Esophagus squamous epithelium (tissue), 5 donors: ENCODE measurements around the gene RET. TPM values are rescaled to one million over a fixed set of nuclear protein-coding genes. Genes with fewer than 3 reads are reported as not detected.

Source experiments
- DNase-seq: peaks from one replicate; lab custom pipeline; 2025; lab: John Stamatoyannopoulos, UW
- H3K27ac ChIP-seq, 4 donors: fragments of 200-600 bp; sonication (generic); one replicate each; pipeline ENCODE4 v1.5.1; 2016 to 2019; ENCODE audit warnings: mild to moderate bottlenecking in 1 of 4
- H3K27me3 ChIP-seq, 4 donors: fragments of 200-600 bp; sonication (generic); 1 replicate in 3 of 4; 2 replicates in 1 of 4; pipeline versions ENCODE4 v1.5.1 to v1.6.0; 2017 to 2021; ENCODE audit warnings: antibody characterized with exemption in 1 of 4
- H3K36me3 ChIP-seq, 3 donors: fragments of 200-600 bp; sonication (generic); one replicate each; pipeline ENCODE4 v1.5.1; 2016 to 2019
- H3K4me1 ChIP-seq, 3 donors: fragments of 200-600 bp; sonication (generic); one replicate each; pipeline ENCODE4 v1.5.1; 2017 to 2019
- H3K4me3 ChIP-seq, 4 donors: fragments of 200-600 bp; sonication (generic); 1 replicate in 3 of 4; 2 replicates in 1 of 4; pipeline ENCODE4 v1.5.1; 2016 to 2019; ENCODE audit warnings: mild to moderate bottlenecking in 2 of 4, moderate library complexity in 1 of 4
- H3K9me3 ChIP-seq, 3 donors: fragments of 200-600 bp; sonication (generic); one replicate each; pipeline ENCODE4 v1.5.1; 2016 to 2019
- CTCF ChIP-seq, 6 experiments: fragments of 450-650 bp in 4 of 6; fragments of 200-600 bp in 2 of 6; sonication (generic) in 2 of 6; IDR thresholded peaks; one replicate each; pipeline ENCODE4 v1.5.1; 2016 to 2019; ENCODE audit warnings: antibody characterized with exemption in 6 of 6, mild to moderate bottlenecking in 4 of 6, moderate library complexity in 4 of 6
- POLR2A ChIP-seq, 4 donors: fragments of 450-650 bp; IDR thresholded peaks; one replicate each; pipeline ENCODE4 v1.6.1; 2017; ENCODE audit warnings: antibody characterized with exemption in 4 of 4, mild to moderate bottlenecking in 4 of 4, moderate library complexity in 3 of 4
- WGBS, 2 donors: methylation state at CpG; one replicate each; pipeline ENCODE4 v1.1.5; 2018; 5-methylcytosine and 5-hydroxymethylcytosine counted together
- intact Hi-C: fragments of 100-400 bp; cut with DNase I; formaldehyde crosslinking; loops from one replicate; pipeline ENCODE4 v1.15.0; 2022
- total RNA-seq, 4 donors: library from RNA; depleted of rRNA; stranded (reverse); fragments of >200 nt; gene quantifications; one replicate each; pipeline ENCODE4 v1.1.0, GENCODE V29; 2016
- donor health status: DM: yes; HTN: yes; CAD: no.

The RET gene
- total RNA-seq, 4 donors from 2014 or later = 0.04 to 0.19 (median 0.11) TPM

- H3K4me1 ChIP-seq = peaks cover 3 to 6% (median 4%) of the 10 kb centered on the region in 3 donors
- no peak for TF ChIP-seq POLR2A (IDR thresholded peaks at IDR 0.05)
- no peak for TF ChIP-seq CTCF (IDR thresholded peaks at IDR 0.05)
- no peak for DNase-seq
- intact Hi-C loops = no loop called here
- 53 to 79% methylated on average over 4 to 16 of the region's 19 CpGs for WGBS, 2 donors
- no peaks in the 10 kb centered on the region for H3K36me3 ChIP-seq
- no peaks in the 10 kb centered on the region for H3K27me3 ChIP-seq
- no peak overlapping the region for H3K4me3 ChIP-seq
- no peaks in the 10 kb centered on the region for H3K9me3 ChIP-seq
- H3K27ac ChIP-seq = no peak overlapping the region
These were observed 43.5 kb downstream of the RET start for GRCh38 chr10:43120116-43120928.

GRCh38 chr10:43120929-43121314, 44.1 kb downstream of the RET start:
- intact Hi-C loops = no loop called here
- 44 to 47% methylated on average over 2 to 3 of the region's 3 CpGs for WGBS, 2 donors
- Histone ChIP-seq H3K27me3 (no peaks in the 10 kb centered on the region), H3K36me3 (no peaks in the 10 kb centered on the region), H3K4me3 (no peak overlapping the region), H3K4me1 (peaks cover 3 to 6% (median 4%) of the 10 kb centered on the region in 3 donors), H3K27ac (no peak overlapping the region), H3K9me3 (no peaks in the 10 kb centered on the region)
- TF ChIP-seq POLR2A (IDR thresholded peaks at IDR 0.05) = no peak
- TF ChIP-seq CTCF (IDR thresholded peaks at IDR 0.05) = no peak
- no peak for DNase-seq

GRCh38 chr10:43121444-43121843, 44.6 kb downstream of the RET start:
- Histone ChIP-seq H3K9me3 (no peaks in the 10 kb centered on the region), H3K4me3 (no peak overlapping the region), H3K27ac (no peak overlapping the region), H3K4me1 (peaks cover 3 to 6% (median 4%) of the 10 kb centered on the region in 3 donors), H3K27me3 (no peaks in the 10 kb centered on the region), H3K36me3 (no peaks in the 10 kb centered on the region)
- no peak for DNase-seq
- 71 to 100% methylated on average over 1 of the region's 1 CpG for WGBS, 2 donors
- intact Hi-C loops = no loop called here
- no peak for TF ChIP-seq POLR2A (IDR thresholded peaks at IDR 0.05)
- no peak for TF ChIP-seq CTCF (IDR thresholded peaks at IDR 0.05)

GRCh38 chr10:43122096-43122495, 45.2 kb downstream of the RET start:
- no peak overlapping the region for H3K27ac ChIP-seq
- no peaks in the 10 kb centered on the region for H3K27me3 ChIP-seq
- peaks cover 3 to 6% (median 4%) of the 10 kb centered on the region in 3 donors for H3K4me1 ChIP-seq
- intact Hi-C loops = no loop called here
- WGBS, 2 donors = no CpG with 5 or more reads among the region's 4 CpGs
- no peaks in the 10 kb centered on the region for H3K9me3 ChIP-seq
- no peaks in the 10 kb centered on the region for H3K36me3 ChIP-seq
- no peak for DNase-seq
- TF ChIP-seq POLR2A (IDR thresholded peaks at IDR 0.05) (no peak), CTCF (IDR thresholded peaks at IDR 0.05) (no peak)
- H3K4me3 ChIP-seq = no peak overlapping the region

DNA sequence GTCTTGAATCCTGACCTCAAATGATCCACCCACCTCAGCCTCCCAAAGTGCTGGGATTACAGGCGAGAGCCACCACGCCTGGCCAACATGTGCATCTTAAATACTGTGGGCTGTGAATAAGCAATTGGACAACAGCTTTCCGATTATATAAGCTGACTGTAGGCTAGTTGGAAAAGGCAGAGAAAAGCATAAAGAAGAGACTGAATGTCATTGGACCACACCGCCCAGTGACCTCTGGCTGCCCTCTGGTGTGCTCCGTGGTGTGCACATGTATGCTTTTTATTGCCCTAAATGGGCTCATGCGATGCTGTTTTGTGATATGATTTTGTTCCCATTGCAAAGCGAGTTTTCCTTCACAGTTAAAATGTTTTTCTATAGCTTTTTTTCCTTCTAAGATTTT, 46.0 kb downstream of the RET start:
- no peaks in the 10 kb centered on the region for H3K27me3 ChIP-seq
- no peak overlapping the region for H3K4me3 ChIP-seq
- TF ChIP-seq CTCF (IDR thresholded peaks at IDR 0.05) (no peak), POLR2A (IDR thresholded peaks at IDR 0.05) (no peak)
- WGBS, 2 donors = 87 to 90% methylated on average over 5 to 7 of the region's 7 CpGs
- peaks cover 3 to 6% (median 4%) of the 10 kb centered on the region in 3 donors for H3K4me1 ChIP-seq
- H3K9me3 ChIP-seq = no peaks in the 10 kb centered on the region
- intact Hi-C loops = no loop called here
- H3K36me3 ChIP-seq = no peaks in the 10 kb centered on the region
- no peak overlapping the region for H3K27ac ChIP-seq
- DNase-seq = no peak
